Uterus (tissue), 2 donors: ENCODE measurements around the gene MEF2A.

Source experiments
- CTCF ChIP-seq, 4 experiments: fragments of 200-600 bp in 2 of 4; fragments of 450-650 bp in 2 of 4; sonication (generic) in 2 of 4; IDR thresholded peaks; one replicate each; pipeline ENCODE4 v1.5.1; 2016 to 2019; ENCODE audit warnings: antibody characterized with exemption in 4 of 4, mild to moderate bottlenecking in 2 of 4, moderate library complexity in 1 of 4
- POLR2A ChIP-seq, 2 donors: fragments of 450-650 bp; IDR thresholded peaks; one replicate each; pipeline ENCODE4 v1.6.1; 2016; ENCODE audit warnings: antibody characterized with exemption in 2 of 2, mild to moderate bottlenecking in 1 of 2, moderate library complexity in 1 of 2

GRCh38 chr15:99645543-99645935 is 79.8 kb downstream of the MEF2A start:
- TF ChIP-seq CTCF (IDR thresholded peaks at IDR 0.05) = no peak
- no peak for TF ChIP-seq POLR2A (IDR thresholded peaks at IDR 0.05)
